Measurements from ENCODE around the gene SELENOP.
"Not testable (repeated sequence)": the region's sequence is repeated elsewhere in the genome, so short reads cannot be mapped to it uniquely, and the experiment has no call there.

Gene SELENOP

GRCh38 chr5:42825422-42826148 lies 13.9 kb upstream of the SELENOP start:
- H3K4me3 ChIP-seq (ENCODE audit: low read depth, low read length) = no peak overlapping the region
- TF ChIP-seq CTCF (IDR thresholded peaks at IDR 0.05; ENCODE audit: low read depth, low read length) = no peak

DNA sequence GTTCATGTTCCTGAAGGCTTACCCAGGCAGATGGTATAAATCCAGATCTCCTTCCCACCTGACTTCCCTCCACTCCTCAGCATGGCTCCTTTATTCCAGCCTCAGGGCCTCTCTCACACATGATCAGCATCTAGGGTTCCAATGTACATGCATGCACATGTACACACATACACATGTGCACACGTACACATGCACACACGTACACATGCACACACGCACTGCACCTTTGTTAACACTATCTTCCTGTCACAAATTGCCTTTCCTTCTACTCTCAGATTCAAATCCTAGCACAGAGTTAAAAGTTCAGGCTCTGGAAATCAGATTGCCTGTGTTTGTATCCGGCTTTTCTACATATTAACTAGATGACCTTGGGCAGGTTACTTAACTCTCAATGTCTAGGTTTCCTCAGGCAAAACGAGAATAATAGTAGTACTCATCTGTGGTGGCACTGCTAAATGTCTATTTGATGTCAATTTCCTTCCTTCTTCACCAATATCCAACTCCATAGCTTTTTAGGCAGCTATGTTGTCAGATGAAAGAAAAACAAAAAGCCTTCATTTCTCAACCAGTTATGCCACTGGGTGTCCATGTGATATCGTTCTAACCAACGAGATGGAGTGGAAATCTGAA lies 12.8 kb upstream of the SELENOP start:
- TF ChIP-seq CTCF (IDR thresholded peaks at IDR 0.05; ENCODE audit: low read depth, low read length) = no peak
- no peak overlapping the region for H3K4me3 ChIP-seq (ENCODE audit: low read depth, low read length)

GRCh38 chr5:42822548-42822947 lies 10.9 kb upstream of the SELENOP start:
- no peak for TF ChIP-seq CTCF (IDR thresholded peaks at IDR 0.05; ENCODE audit: low read depth, low read length)
- H3K4me3 ChIP-seq (ENCODE audit: low read depth, low read length) = no peak overlapping the region

DNA sequence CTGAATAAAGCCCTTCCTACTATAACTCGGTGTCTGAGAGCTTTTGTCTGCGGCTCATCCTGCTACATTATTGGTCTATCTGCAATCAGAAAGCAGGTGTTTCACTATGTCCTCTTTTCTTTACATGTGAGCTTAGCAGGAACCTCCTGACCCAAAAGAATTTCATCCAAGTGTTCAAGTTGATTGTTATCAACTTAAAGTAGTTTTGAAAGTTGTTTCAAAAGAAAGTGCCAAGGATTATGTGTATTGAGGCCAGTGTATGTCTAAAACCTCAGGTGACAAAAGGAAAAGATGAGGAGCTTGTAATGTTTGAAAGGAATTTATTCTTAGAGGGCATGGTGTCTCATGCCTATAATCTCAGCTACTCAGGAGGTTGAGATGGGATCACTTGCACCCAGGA lies 8.1 kb upstream of the SELENOP start:
- H3K4me3 ChIP-seq (ENCODE audit: low read depth, low read length) = no peak overlapping the region
- no peak for TF ChIP-seq CTCF (IDR thresholded peaks at IDR 0.05; ENCODE audit: low read depth, low read length)

DNA sequence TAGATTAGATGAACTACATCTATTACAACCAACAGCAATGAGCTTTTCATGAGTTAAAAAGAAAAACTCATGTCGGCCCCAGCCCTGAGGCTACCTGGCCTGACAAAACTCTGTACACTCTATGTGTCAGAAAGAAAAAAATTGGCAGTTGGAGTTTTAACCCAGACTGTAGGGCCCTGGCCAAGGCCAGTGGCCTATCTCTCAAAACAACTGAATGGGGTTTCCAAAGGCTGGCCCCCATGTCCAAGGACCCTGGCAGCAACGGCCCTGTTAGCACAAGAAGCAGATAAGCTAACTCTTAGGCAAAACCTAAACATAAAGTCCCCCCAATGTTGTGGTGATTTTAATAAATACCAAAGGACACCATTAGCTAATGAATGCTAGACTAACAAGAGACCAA lies 4.9 kb upstream of the SELENOP start:
- not testable (repeated sequence) for H3K4me3 ChIP-seq (ENCODE audit: low read depth, low read length)

DNA sequence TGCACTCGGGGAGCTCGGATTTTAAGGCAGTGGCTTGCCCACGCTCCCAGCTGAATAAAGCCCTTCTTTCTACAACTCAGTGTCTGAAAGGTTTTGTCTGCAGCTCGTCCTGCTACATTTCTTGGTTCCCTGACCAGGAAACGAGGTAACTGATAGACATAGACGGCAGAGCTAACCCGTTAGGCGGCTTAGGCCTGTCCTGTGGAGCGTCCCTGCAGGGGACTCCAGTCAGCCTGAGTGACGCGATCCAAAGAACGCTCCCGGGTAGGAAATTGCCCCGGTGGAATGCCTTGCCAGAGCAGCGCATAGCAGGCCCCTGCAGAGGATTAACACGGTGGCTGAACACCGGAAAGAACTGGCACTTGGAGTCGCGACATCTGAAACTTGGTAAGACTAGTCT lies 1.8 kb upstream of the SELENOP start:
- H3K4me3 ChIP-seq (ENCODE audit: low read depth, low read length) = no peak overlapping the region

DNA sequence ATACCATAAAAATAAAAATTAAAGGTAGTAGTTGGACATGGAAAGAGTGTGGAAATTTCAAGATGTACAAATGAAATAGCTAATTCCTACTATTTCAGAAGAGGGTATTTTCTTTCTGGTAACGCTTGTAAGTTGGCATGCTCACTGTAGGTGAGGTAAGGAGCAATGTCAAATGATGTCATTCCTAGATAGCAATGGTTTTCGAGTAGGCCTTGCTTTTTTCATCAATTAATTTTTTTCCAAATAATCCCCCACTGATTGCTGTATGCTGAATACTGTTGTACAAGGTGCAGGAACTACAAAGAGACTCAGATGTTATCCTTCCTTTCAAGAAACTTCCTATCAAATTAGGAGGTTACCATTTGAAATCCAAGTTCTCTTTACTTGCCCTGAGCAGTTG lies 928 bp upstream of the SELENOP start:
- TF ChIP-seq CTCF (IDR thresholded peaks at IDR 0.05; ENCODE audit: low read depth, low read length) = no peak
- H3K4me3 ChIP-seq (ENCODE audit: low read depth, low read length) = no peak overlapping the region

More for the DNA sequence above, 1.8 kb upstream of the SELENOP start:
- TF ChIP-seq CTCF (IDR thresholded peaks at IDR 0.05; ENCODE audit: low read depth, low read length) = no peak

Data from WI38 (cell line).